Liver (tissue), 9 donors: ENCODE data around the gene ATM. TPM values are rescaled to one million over a fixed set of nuclear protein-coding genes. Genes with fewer than 3 reads are reported as not detected.

ENCODE experiments used
- DNase-seq: peaks from one replicate; pipeline ENCODE4 v3.0.0-alpha.2; 2017; ENCODE audit warnings: low spot score
- H3K27ac ChIP-seq, 2 donors: one replicate each; pipeline ENCODE4 v1.7.0; 2013; ENCODE audit warnings: inconsistent platforms in 2 of 2, low read length in 2 of 2, control low read depth in 1 of 2, low read depth in 1 of 2, mild to moderate bottlenecking in 1 of 2
- H3K27me3 ChIP-seq, 4 donors: one replicate each; pipeline versions ENCODE4 v1.6.1 to v1.7.0; 2013; ENCODE audit warnings: low read length in 3 of 4, inconsistent platforms in 1 of 4, mild to moderate bottlenecking in 1 of 4, moderate library complexity in 1 of 4; ENCODE audit not compliant: control insufficient read depth in 4 of 4, insufficient read depth in 4 of 4
- H3K36me3 ChIP-seq, 4 donors: one replicate each; pipeline versions ENCODE4 v1.6.1 to v1.7.0; 2013; ENCODE audit warnings: low read length in 3 of 4, mild to moderate bottlenecking in 3 of 4, low read depth in 1 of 4, moderate library complexity in 1 of 4; ENCODE audit not compliant: control insufficient read depth in 4 of 4, insufficient read depth in 3 of 4
- H3K4me1 ChIP-seq, 4 donors: one replicate each; pipeline versions ENCODE4 v1.6.1 to v1.7.0; 2013; ENCODE audit warnings: low read length in 3 of 4, mild to moderate bottlenecking in 3 of 4, moderate library complexity in 1 of 4; ENCODE audit not compliant: control insufficient read depth in 4 of 4, insufficient read depth in 4 of 4
- H3K4me3 ChIP-seq, 3 donors: one replicate each; pipeline versions ENCODE4 v1.6.1 to v1.7.0; 2013; ENCODE audit warnings: low read length in 3 of 3, control low read depth in 1 of 3, low read depth in 1 of 3, mild to moderate bottlenecking in 1 of 3
- H3K9ac ChIP-seq, 2 donors: one replicate each; pipeline ENCODE4 v1.7.0; 2013; ENCODE audit warnings: low read length in 2 of 2, mild to moderate bottlenecking in 2 of 2, moderate library complexity in 2 of 2, control low read depth in 1 of 2, low read depth in 1 of 2
- H3K9me3 ChIP-seq, 4 donors: one replicate each; pipeline versions ENCODE4 v1.6.1 to v1.7.0; 2013; ENCODE audit warnings: low read length in 3 of 4; ENCODE audit not compliant: control insufficient read depth in 4 of 4
- CTCF ChIP-seq: fragments of 150-350 bp; IDR thresholded peaks from 2 replicates; pipeline ENCODE4 v1.5.1; 2017; ENCODE audit warnings: improper control_type of control experiment, low read depth, low read length; ENCODE audit not compliant: missing input control
- EGR1 ChIP-seq, 2 donors: IDR thresholded peaks; 2 replicates each; pipeline ENCODE4 v1.6.1; 2016 to 2018; ENCODE audit warnings: antibody characterized with exemption in 2 of 2, low read depth in 2 of 2
- FOXA1 ChIP-seq: IDR thresholded peaks from 2 replicates; pipeline ENCODE4 v1.6.1; 2016; ENCODE audit warnings: antibody characterized with exemption
- FOXA2 ChIP-seq: IDR thresholded peaks from 2 replicates; pipeline ENCODE4 v1.6.1; 2016; ENCODE audit warnings: antibody characterized with exemption
- GABPA ChIP-seq, 2 donors: IDR thresholded peaks in 1 of 2; conservative IDR thresholded peaks in 1 of 2; 2 replicates each; pipeline ENCODE4 v1.6.1; 2016; ENCODE audit warnings: antibody characterized with exemption in 2 of 2, mild to moderate bottlenecking in 1 of 2, moderate library complexity in 1 of 2
- HNF4A ChIP-seq, 2 donors: conservative IDR thresholded peaks; 2 replicates each; pipeline ENCODE4 v1.6.1; 2016; ENCODE audit warnings: antibody characterized with exemption in 2 of 2, mild to moderate bottlenecking in 2 of 2
- HNF4G ChIP-seq: IDR thresholded peaks from 2 replicates; pipeline ENCODE4 v1.6.1; 2016; ENCODE audit warnings: antibody characterized with exemption
- JUND ChIP-seq, 2 donors: IDR thresholded peaks; 2 replicates each; pipeline ENCODE4 v1.6.1; 2016; ENCODE audit warnings: antibody characterized with exemption in 2 of 2
- NR2F2 ChIP-seq: IDR thresholded peaks from 2 replicates; pipeline ENCODE4 v1.6.1; 2016; ENCODE audit warnings: antibody characterized with exemption
- RAD21 ChIP-seq, 2 donors: IDR thresholded peaks; 2 replicates each; pipeline ENCODE4 v1.6.1; 2016; ENCODE audit warnings: antibody characterized with exemption in 2 of 2, mild to moderate bottlenecking in 2 of 2
- RXRA ChIP-seq, 2 donors: IDR thresholded peaks; 2 replicates each; pipeline ENCODE4 v1.6.1; 2017 to 2018; ENCODE audit warnings: antibody characterized with exemption in 2 of 2, mild to moderate bottlenecking in 1 of 2
- SP1 ChIP-seq: IDR thresholded peaks from 2 replicates; pipeline ENCODE4 v1.6.1; 2018; ENCODE audit warnings: antibody characterized with exemption, mild to moderate bottlenecking
- TAF1 ChIP-seq: conservative IDR thresholded peaks from 2 replicates; pipeline ENCODE4 v1.6.1; 2016; ENCODE audit warnings: antibody characterized with exemption, mild to moderate bottlenecking
- YY1 ChIP-seq: IDR thresholded peaks from 2 replicates; pipeline ENCODE4 v1.6.1; 2016; ENCODE audit warnings: antibody characterized with exemption, mild to moderate bottlenecking
- WGBS: extraction: QIAGEN DNeasy Blood & Tissue Kit; methylation state at CpG from one replicate; pipeline ENCODE4 v1.1.7; 2013; 5-methylcytosine and 5-hydroxymethylcytosine counted together
- polyA plus RNA-seq, 2 donors: library from polyadenylated mRNA; stranded (reverse) in 1 of 2; unstranded in 1 of 2; fragments of 200-250 nt in 1 of 2; fragments of >200 nt in 1 of 2; fragmentation: Nextera tagmentation in 1 of 2; extraction: Ambion mirVana in 1 of 2; gene quantifications; one replicate each; pipeline versions ENCODE4 v1.2.1 to v1.2.3, GENCODE V29; 2013 to 2015
- total RNA-seq, 2 donors: library from RNA; depleted of rRNA; stranded (reverse); fragments of >200 nt; gene quantifications; one replicate each; pipeline ENCODE4 v1.2.3, GENCODE V29; 2014
- TF ChIP-seq, protein P1 (sequence below): IDR thresholded peaks from 2 replicates; pipeline ENCODE4 v1.6.1; 2016; ENCODE audit warnings: antibody characterized with exemption
- TF ChIP-seq, protein P2 (sequence below): IDR thresholded peaks from 2 replicates; pipeline ENCODE4 v1.6.1; 2016; ENCODE audit warnings: antibody characterized with exemption
- TF ChIP-seq, protein P3 (sequence below): IDR thresholded peaks from 2 replicates; pipeline ENCODE4 v1.6.1; 2016; ENCODE audit warnings: antibody characterized with exemption
- TF ChIP-seq, protein P4 (sequence below): IDR thresholded peaks from 2 replicates; pipeline ENCODE4 v1.6.1; 2016; ENCODE audit warnings: antibody characterized with exemption, mild to moderate bottlenecking
- donor health status: healthy.
- donor health status: healthy.
- donor health status: healthy.
- donor health status: healthy.
- donor health status: healthy.

ATM gene
- total and polyA plus RNA-seq, 4 donors, result 9.9 to 65.7 (median 20.9) TPM

DNA sequence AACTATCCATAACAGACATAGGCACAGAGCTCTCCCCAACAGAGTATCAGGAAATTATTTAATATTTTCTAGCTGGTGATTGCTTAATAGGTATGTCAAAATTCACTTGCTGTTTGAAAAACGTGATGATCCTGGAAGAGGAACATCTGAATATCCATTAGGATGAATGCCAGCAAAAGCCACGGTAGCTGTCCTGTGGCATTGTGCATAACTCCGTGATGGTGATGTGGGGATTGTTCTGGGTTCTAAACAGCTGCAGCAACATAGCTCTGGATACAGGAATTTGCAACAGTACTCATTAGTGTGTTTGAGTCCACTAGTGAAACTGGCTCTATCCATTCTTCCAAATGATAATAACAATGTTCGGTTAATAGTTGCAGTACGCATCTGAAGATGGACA lies 165.7 kb downstream of the ATM start:
- Histone ChIP-seq H3K27me3 (no peaks in the 10 kb centered on the region), H3K36me3 (no peaks in the 10 kb centered on the region), H3K27ac (no peak overlapping the region), H3K9me3 (no peaks in the 10 kb centered on the region), H3K4me3 (no peak overlapping the region), H3K9ac (no peak overlapping the region), H3K4me1 (no peaks in the 10 kb centered on the region)
- TF ChIP-seq SP1, result no peak
- TF ChIP-seq RAD21 (IDR thresholded peaks at IDR 0.05), result no peak
- no peak for TF ChIP-seq NR2F2
- TF ChIP-seq RXRA (IDR thresholded peaks at IDR 0.05), result no peak
- no peak for TF ChIP-seq TAF1
- TF ChIP-seq HNF4G, result no peak
- TF ChIP-seq JUND (IDR thresholded peaks at IDR 0.05), result no peak
- TF ChIP-seq FOXA1, result no peak
- TF ChIP-seq, protein P1, sequence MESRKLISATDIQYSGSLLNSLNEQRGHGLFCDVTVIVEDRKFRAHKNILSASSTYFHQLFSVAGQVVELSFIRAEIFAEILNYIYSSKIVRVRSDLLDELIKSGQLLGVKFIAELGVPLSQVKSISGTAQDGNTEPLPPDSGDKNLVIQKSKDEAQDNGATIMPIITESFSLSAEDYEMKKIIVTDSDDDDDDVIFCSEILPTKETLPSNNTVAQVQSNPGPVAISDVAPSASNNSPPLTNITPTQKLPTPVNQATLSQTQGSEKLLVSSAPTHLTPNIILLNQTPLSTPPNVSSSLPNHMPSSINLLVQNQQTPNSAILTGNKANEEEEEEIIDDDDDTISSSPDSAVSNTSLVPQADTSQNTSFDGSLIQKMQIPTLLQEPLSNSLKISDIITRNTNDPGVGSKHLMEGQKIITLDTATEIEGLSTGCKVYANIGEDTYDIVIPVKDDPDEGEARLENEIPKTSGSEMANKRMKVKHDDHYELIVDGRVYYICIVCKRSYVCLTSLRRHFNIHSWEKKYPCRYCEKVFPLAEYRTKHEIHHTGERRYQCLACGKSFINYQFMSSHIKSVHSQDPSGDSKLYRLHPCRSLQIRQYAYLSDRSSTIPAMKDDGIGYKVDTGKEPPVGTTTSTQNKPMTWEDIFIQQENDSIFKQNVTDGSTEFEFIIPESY, result no peak
- TF ChIP-seq, protein P2, sequence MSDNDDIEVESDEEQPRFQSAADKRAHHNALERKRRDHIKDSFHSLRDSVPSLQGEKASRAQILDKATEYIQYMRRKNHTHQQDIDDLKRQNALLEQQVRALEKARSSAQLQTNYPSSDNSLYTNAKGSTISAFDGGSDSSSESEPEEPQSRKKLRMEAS, result no peak
- TF ChIP-seq, protein P3, sequence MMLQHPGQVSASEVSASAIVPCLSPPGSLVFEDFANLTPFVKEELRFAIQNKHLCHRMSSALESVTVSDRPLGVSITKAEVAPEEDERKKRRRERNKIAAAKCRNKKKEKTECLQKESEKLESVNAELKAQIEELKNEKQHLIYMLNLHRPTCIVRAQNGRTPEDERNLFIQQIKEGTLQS, result no peak
- TF ChIP-seq HNF4A (conservative IDR thresholded peaks at IDR 0.05), result no peak
- no peak for TF ChIP-seq FOXA2
- no peak for TF ChIP-seq EGR1 (IDR thresholded peaks at IDR 0.05; ENCODE audit: low read depth in 2 of 2)
- no peak for TF ChIP-seq YY1
- no peak for TF ChIP-seq GABPA (IDR thresholded peaks at IDR 0.05 in 1 of 2, conservative IDR thresholded peaks at IDR 0.05 in 1 of 2)
- no peak for TF ChIP-seq CTCF
- TF ChIP-seq, protein P4, sequence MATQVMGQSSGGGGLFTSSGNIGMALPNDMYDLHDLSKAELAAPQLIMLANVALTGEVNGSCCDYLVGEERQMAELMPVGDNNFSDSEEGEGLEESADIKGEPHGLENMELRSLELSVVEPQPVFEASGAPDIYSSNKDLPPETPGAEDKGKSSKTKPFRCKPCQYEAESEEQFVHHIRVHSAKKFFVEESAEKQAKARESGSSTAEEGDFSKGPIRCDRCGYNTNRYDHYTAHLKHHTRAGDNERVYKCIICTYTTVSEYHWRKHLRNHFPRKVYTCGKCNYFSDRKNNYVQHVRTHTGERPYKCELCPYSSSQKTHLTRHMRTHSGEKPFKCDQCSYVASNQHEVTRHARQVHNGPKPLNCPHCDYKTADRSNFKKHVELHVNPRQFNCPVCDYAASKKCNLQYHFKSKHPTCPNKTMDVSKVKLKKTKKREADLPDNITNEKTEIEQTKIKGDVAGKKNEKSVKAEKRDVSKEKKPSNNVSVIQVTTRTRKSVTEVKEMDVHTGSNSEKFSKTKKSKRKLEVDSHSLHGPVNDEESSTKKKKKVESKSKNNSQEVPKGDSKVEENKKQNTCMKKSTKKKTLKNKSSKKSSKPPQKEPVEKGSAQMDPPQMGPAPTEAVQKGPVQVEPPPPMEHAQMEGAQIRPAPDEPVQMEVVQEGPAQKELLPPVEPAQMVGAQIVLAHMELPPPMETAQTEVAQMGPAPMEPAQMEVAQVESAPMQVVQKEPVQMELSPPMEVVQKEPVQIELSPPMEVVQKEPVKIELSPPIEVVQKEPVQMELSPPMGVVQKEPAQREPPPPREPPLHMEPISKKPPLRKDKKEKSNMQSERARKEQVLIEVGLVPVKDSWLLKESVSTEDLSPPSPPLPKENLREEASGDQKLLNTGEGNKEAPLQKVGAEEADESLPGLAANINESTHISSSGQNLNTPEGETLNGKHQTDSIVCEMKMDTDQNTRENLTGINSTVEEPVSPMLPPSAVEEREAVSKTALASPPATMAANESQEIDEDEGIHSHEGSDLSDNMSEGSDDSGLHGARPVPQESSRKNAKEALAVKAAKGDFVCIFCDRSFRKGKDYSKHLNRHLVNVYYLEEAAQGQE, result no peak
- DNase-seq, result no peak
- WGBS, result 83% methylated on average over 5 of the region's 5 CpGs
